ENCODE data around the gene ZNF385C. TPM values are rescaled to one million over a fixed set of nuclear protein-coding genes. Genes with fewer than 3 reads are reported as not detected.

The ZNF385C gene
- total RNA-seq, 1 donor: 1.9 TPM

DNA sequence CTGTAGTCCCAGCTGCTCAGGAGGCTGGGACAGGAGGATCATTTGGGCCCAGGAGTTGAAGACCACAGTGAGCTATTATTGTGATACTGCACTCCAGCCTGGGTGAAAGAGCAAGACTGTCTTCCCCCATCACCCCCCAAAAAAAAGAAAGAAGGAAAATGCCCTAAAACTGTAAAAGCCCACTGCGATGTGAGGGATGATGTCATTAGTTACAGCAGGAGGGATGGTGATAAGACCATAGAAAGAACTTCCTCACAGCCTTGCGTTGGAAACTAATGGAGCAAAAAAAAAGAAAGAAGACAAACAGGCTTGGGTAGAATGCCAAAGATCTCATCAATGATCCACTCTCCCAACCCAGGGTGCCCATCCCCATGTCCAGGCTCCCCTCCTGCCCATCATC lies 18.7 kb downstream of the ZNF385C start:
- no peak for DNase-seq (ENCODE audit: low read depth in 2 of 3, low spot score in 2 of 3)

DNA sequence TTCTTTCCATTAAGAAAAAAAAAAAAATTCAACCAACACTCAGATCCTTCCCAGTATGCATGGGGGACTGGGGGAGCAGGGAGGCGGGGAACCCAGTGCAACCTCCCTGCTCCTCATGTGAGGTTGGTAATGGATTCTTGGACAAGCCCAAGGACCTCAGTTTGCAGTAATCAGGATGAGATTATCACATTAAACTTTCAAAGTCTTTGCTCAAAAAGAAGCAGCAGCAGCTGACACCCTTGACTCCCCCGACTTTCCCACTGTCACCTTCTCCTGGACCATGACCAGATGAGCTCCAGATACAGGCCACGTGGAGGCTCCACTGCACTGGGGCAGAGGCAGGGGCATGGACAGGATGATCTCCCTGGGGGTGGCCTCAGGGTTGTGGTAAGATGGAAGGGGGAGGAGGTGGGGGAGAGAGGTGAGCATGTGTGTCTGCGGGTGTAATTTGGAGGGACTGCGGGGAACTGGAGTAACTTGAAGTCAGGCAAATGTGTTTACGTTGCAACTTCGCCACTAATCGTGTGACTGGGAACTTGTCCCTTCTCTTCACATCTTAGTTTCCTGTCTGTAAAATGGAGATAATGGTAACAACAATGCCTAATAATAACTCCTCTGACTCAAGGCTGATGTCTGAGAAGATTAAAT lies 19.8 kb downstream of the ZNF385C start:
- peak in 2 of 3 donors; percentile 23 for DNase-seq (ENCODE audit: low read depth in 2 of 3, low spot score in 2 of 3)

DNA sequence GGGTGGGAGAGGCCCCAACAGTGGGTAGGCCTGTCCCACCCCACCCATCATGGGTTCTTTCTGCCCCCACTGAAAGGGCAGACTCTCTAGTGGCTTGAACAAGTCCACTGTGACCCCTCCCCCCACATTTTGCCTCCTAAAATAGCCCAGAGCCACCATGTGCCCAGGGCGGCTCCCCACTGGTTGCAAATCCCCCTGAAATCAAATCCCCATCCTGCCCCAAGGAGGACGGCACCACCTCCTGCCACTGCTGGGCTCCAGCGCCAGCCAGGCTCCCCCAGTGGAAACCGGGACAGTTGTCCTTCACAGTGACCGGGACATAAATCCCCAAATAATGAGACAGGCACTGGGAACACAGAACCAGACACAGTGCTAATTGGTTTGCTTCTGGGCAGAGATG lies 20.5 kb downstream of the ZNF385C start:
- DNase-seq (ENCODE audit: low read depth in 2 of 3, low spot score in 2 of 3): no peak

DNA sequence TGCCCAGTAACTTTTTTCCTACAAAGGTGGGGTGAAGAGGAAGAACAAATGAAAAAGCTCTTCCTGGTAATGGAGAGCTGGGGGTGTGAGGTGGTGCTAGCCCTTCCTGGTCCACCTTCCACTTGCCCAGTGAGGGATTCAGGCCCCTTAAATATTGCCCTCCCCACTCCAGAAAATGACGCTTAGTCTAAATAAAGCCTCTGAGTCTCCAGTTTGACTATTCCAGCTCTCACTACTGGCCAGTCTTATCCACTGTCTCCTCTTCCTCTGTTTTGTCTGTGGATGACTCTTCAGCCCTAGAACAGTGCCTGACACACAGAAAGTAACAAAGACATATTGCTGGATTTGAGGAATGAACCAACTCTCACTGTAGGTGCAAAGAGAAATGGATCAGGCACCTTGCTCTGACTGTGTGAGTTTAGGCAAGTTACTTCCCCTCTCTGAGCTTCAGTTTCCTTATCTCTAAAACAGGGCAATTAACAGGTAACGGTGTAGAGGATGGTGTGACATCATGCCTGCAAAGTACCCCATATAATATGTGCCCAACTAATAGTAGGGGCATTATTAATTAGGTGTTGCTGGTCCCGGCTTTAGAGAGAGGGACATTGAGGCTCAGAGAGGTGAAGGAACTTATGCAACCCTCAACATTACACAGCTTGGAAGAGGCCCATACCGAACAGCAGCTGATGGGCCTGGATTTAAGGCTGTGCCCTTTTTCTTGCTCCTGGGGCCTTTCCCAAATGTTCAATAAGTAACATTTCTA lies 21.3 kb downstream of the ZNF385C start:
- no peak for DNase-seq (ENCODE audit: low read depth in 2 of 3, low spot score in 2 of 3)

DNA sequence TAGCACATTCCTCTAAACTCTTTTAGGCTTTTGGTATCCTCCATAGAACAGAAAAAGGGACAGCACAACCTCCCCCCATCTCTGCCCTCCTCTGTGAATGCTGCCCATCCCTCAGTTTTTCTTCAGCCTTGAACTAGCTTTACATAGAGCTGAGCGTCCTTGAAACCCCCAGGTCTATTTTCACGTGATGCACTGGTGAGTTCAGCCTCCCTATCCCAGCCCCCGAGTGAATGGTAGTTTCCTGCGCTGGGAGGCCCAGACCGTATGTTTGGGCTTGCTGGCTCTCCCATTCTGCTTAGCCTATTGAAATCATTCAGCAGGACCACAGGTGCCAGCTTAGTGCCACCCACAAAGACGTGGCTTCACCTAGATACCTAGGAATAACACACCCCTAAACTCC lies 22.5 kb downstream of the ZNF385C start:
- DNase-seq (ENCODE audit: low read depth in 2 of 3, low spot score in 2 of 3): no peak

DNA sequence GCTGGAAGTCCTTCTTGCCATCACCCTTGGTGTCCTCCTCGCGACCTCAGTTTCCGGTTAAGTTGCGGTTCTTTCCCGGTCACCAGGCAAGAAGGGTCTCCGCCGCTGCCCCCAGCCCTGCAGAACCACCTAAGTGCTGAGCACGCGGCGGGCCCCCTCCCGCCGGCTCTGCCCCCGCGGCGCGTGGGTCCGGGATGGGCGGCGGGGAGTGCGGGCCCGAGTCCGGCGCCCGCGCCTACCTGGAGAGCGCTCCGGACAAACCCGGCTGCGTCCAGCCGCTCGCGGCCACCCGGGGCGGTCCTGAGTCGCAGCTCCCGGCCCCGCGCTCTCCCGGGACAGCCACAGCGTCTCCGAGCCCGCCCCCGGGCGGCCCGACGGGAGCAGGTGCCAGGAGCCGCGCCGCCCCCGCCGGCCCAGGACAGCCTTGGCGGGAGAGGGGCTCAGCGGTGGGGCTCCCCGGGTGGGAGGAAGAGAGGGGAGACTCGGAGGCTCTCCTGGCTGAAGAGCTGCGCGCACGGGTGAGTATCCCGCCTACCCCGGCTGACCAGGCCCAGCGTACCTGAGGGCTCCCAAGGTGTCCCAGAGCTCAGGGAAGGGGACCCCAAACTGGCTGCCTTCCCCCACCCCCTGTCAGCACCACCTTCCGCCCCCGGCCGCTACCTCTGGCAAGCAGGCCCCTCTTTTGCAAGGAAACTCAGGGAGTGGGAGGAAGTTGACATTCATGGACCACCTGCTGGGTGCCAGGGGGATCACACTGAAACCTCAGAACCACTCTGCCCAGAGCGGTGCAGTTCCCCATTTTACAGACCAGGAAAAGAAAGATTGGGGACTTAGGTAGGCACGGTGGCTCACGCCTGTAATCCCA lies 25.7 kb downstream of the ZNF385C start:
- peak in 2 of 3 donors; percentile 49 to 56 for DNase-seq (ENCODE audit: low read depth in 2 of 3, low spot score in 2 of 3)

DNA sequence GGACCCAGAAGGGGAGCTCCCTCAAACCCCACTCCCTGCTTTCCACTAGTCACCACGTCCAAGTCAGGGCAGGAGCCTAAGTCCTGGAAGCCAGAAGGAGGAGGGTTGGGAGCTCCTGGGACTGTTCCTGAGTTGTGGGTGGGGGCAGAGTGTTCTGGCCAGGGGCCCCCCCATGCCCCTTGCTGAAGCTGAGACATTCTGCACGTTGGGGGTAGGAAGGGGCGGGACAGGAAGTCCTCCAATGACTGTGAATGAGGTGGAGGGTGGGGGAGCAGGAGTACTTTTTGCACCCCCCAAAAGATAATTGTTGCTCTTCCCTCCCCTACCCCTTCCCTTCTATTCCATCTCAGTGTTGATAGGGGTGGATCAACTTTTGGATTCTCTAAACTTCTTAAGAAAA lies 26.5 kb downstream of the ZNF385C start:
- peak in 1 of 3 donors; percentile 13 for DNase-seq (ENCODE audit: low read depth in 2 of 3, low spot score in 2 of 3)

DNA sequence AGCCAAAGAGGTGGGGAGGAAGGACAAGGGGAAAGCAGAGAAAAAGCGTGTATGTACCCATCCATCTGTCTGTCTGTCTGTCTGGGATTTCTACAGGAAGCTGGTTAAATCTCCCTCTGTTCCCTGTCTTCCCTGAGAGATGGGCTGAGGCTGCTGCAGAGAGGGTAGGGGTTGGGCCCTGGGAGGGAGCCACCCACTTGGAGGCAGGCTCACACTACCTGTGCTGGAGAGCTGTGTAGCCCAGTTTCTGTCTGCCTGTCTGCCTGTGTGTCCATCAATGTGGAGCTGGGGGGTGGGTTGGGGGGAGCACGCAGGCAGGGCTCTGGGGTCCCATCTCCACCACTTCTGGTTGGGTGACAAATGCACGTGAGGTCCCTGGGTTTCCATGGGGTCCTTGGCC lies 29.3 kb downstream of the ZNF385C start:
- DNase-seq (ENCODE audit: low read depth in 2 of 3, low spot score in 2 of 3): no peak

DNA sequence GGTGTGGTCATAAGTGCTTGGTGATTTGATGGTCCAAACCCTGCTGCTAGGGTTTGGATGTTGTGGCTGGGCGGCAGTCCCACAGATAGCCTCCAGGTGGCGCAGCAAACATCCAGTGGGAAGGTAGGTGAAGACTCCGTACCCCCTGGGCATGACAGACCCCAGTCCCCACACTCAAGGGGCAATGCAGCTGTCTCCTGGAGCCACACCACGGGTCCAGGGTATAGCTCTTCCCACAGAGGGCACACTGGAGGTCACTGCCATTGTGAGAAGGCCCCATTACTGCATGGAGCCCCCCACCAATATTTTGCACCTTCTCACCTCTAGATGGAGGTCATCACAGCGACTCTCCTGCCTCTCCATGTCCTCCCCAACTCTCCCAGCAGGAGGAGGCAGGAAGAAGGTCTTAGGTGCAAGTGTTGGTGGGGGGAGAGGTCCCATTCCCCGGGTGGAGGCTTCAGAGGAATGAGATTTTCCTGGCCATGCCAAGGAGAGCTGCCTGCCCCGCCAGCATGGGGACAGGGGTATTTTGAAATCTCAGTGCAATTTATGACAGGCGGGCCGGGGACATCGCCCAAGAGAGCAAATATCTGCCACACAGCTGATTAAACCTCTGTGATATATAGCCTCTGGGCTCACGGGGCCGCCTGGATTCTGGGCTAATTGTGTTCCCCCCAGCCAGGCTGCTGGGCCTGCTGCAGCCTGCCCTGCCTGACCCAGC lies 30.7 kb downstream of the ZNF385C start:
- peak; percentile 50 to 75 (median 50) for DNase-seq (ENCODE audit: low read depth in 2 of 3, low spot score in 2 of 3)

DNA sequence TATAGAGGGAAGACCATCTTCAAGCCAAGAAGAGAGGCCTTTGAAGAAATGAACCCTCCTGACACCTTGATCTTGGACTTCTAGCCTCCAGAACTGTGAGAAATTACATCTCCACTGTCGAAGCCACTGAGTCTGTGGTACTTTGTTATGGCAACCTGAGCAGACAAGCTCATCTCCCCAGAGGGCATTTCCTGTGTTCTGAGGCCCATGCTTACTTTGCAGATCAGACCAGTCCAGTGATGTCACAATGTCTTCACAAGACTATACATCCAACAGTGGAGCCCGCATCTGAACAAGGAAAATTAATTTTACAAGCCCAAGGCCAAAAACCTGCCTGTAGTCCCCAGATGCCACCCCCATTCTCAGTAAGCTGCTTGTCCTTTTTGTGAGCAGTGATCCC lies 33.1 kb downstream of the ZNF385C start:
- no peak for DNase-seq (ENCODE audit: low read depth in 2 of 3, low spot score in 2 of 3)

DNA sequence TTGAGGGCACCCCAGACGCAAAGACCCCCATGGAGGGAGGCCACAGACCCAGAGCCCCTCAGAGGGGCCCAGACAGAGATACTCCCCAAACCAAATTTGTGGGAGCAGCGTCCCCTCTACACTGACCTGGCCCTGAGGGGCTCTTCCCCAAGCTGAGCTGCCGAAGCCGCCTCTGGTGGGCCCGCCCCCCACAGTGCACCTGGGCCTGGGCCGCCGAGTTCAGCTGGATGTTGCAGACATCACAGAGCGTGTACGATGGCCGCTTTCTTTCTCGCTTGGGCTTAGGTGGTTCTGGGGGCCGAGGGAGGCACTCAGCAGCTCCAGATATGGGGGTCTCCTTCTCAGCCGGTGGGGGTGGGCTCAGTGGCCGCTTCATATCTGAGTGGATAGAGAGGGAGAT lies 35.6 kb downstream of the ZNF385C start:
- DNase-seq (ENCODE audit: low read depth in 2 of 3, low spot score in 2 of 3): no peak

DNA sequence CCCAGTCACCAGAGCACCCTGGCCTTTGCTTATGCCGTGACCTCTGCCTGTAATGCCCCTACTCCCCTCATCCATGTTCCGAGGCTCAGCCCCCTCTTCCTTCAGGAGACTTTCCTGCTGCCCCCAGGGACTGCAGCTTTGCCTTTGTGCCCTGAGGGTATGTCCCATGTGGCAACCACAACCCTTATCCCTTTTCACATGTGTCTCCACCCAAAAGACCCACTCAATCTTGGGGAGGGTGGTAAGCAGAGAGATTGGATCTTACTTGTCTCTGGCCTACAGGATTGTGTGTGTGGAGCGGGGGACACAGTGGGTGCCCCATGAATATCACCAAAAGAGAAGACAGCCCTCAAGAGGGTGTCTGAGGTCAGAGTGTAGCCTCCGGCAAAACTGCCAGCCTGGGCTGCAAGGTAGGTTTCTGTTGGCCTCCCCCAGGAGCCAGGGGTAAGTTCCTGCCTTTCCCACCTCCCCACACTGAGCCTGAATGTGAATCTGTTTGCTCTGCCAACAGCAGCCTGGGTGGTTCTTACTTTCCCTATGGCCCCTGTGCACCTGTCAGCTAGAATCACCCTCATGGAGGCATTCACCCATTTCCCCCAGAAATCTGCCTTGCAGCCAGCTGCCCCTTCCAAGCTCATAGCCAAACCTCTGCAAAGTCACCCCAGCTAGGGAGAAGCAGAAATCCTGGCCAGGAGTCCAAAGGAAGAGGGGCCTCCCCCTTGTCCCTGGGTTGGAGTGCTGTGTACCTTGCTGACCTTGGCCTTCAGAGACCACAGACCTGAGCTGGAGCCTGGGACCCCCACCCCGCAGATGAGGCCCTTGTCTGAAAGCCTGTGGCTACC lies 36.4 kb downstream of the ZNF385C start:
- no peak for DNase-seq (ENCODE audit: low read depth in 2 of 3, low spot score in 2 of 3)

DNA sequence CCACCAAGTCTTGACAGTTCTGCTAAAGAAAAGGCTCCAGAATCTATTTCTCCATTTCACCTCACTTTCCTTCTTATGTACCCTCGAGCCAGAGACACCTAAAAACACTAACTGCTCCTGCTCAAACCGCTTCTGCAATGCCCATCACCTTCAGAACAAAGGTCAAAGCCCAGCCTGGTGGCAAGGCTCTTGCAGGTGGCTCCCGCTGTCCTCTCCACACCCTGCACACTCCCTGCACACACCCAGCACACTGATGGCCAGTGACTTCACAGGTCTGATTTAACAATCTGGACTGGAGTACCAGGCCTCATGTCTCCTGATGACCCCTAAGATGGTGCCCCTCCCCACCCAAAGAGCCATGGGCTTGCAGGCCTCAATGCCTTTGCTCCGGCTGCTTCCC lies 38.0 kb downstream of the ZNF385C start:
- no peak for DNase-seq (ENCODE audit: low read depth in 2 of 3, low spot score in 2 of 3)

DNA sequence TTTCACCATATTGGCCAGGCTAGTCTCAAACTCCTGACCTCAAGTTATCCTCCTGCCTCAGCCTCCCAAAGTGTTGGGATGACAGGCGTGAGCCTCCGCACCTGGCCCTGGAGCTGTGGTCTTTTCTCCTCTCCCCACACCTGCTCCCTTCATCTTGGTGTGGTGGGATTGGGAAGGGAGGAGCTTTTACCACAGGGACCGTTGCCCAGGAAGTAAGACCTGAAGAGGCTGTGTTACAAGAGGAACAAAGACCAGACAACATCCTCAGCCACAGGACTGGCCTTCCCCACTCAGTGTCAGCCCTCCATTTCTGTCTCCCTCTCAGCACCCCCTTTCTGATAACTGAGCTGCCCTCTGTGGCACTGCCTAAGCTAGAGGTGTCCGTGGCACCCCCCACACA lies 38.5 kb downstream of the ZNF385C start:
- DNase-seq (ENCODE audit: low read depth in 2 of 3, low spot score in 2 of 3): no peak

DNA sequence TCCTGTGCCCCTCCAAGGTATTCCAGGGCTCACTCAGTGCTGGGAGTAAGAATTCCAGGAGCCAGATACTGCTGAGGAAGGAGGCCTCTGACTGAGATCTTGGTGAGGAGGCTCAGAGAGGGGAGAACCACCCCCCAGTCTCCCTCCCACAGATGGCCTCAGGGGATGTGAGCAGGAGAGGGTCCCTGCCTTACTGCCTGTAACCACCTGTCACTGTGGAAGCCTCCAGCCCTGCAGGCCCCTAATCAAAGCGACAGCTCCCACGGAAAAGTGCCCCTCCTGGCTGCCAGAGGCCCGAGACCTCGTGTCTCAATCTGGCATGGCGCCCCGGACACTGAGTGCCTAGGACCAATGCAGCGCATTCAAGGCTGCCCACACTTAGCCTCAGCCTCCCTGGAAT lies 40.2 kb downstream of the ZNF385C start:
- no peak for DNase-seq (ENCODE audit: low read depth in 2 of 3, low spot score in 2 of 3)

DNA sequence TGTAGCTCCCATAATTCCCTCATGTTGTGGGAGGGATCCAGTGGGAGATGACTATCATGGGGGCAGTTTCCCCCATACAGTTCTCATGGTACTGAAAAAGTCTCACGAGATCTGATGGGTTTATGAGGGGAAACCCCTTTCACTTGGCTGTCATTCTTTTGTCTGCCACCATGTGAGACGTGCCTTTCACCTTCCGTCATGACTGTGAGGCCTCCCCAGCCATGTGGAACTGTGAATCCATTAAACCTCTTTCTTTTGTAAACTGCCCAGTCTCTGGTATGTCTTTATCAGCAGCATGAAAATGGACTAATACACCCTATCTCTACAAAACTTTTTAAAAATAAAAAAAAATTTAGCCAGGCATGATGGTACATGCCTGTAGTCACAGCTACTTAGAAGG lies 41.6 kb downstream of the ZNF385C start:
- DNase-seq (ENCODE audit: low read depth in 2 of 3, low spot score in 2 of 3): no peak

DNA sequence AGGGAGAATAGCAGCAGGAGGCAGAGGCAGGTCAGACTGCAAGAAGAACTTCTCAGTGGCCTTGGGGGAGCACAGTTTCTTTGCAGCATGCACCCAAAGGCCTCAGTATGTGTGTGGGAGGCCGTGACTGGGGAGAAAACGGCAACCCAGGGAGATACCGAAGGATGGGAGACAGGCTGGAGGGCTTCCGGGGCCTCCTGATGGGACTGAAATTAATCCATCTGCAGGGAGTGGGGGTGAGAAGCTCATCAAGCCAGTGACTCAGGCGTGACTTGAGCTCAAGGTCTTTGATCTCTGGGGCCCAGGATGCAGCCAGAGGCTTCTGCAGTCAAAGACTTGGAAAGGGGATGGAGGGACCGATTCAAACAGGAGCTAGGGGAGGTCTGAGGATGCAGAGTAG lies 42.8 kb downstream of the ZNF385C start:
- no peak for DNase-seq (ENCODE audit: low read depth in 2 of 3, low spot score in 2 of 3)

DNA sequence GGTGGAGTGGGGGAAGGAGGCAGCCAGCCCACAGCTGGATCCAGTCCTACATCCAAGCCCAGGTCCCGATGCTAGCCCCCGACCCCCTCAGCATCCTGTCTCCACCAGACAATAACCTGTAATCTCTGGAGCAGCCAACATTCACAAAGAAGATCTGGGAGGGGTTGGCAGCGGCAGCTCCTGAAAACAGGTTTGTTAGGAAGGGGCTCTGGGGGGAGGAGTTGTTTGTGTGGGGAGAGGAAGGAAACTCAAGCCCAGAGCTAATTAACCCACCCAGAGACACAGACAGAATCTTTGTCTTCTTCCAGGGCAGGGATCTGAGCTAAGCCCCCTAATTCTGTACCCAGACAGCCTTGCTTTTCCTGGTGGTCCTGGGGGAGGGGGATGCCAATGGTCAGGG lies 43.2 kb downstream of the ZNF385C start:
- DNase-seq (ENCODE audit: low read depth in 2 of 3, low spot score in 2 of 3): no peak

DNA sequence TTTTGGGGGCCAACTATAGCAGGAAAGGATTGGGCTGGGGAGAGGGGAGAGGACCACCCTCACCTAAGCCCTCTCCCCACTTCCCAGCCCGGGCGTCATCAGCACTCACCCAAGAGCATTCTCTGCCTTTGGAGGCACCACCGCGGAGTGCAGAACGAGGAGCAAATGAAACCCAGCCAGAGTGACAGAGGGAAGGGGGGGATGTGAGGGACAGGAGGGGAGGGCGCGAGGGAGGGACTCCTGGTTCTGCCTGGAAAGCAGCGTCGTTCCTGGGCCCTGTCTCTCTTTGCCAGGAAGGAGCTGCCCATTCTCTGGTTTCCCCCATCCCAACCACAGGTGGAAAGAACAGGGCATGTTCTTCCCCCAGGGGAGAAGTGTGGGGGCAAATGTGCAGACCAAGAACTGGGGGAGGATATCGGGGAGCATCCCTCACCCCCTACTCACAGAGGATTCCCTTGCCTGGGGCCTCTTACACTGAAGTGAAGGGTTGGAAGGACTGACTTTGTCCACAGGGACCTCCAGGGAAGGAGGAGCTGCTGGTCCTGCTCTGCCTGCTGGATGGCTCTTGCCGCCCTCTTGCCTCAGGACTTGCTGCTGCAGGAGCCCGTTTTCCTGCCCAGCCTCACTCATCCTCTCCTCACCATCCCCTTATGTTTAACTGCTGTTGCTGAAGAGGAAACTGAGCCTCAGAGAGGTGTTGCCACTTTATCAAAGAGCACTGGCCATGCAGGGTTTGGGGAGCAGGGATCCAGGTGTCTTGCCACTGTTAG lies 44.4 kb downstream of the ZNF385C start:
- no peak for DNase-seq (ENCODE audit: low read depth in 2 of 3, low spot score in 2 of 3)
